A673 (cell line): ENCODE measurements around the gene CPN1.

Experiments
- EZH2 ChIP-seq: fragments of 200-600 bp; sonication (generic); IDR thresholded peaks from 2 replicates; pipeline ENCODE4 v1.6.1; 2017; ENCODE audit warnings: borderline replicate concordance, low read depth, mild to moderate bottlenecking, mixed read lengths, antibody characterized with exemption, low read length; ENCODE audit not compliant: poor library complexity, severe bottlenecking
- TF ChIP-seq, protein P1 (sequence below): fragments of 300-800, 200-600 bp; sonication (generic); conservative IDR thresholded peaks from 2 replicates; pipeline ENCODE4 v1.5.1; 2017; ENCODE audit warnings: low read depth, mild to moderate bottlenecking, antibody characterized with exemption, low read length, moderate library complexity, mixed read lengths

DNA sequence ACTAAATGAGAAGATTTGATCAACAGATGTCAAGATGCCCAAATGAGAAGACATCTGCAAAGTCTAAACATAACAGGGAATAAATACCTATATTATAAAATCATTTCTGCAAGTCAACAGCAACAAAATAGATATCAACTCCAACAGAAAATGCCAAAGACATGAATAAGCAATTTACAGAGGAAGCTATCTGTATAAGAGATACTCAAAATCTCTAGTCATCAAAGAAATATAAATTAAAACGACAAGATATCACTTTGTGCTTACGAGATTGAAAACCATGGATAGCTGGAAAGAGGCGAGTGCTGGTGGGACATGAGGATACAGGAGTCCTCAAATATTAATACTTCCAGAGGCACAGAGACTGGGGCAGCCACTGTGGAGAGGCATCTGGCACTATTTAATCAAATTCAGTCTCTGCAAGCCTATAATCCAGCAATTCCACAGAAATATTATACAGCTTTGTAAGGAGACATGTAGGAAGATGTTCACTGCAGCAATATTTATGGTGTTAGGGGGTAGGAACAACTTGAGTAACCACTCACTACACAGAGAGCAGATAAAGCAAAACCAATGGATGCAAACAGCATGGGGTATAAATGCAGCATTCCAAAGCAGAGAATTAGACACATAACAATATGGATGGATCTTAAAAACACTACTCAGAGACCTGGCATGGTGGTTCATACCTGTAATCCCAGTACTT lies 76.7 kb downstream of the CPN1 start:
- no peak for TF ChIP-seq EZH2
- TF ChIP-seq, protein P1, sequence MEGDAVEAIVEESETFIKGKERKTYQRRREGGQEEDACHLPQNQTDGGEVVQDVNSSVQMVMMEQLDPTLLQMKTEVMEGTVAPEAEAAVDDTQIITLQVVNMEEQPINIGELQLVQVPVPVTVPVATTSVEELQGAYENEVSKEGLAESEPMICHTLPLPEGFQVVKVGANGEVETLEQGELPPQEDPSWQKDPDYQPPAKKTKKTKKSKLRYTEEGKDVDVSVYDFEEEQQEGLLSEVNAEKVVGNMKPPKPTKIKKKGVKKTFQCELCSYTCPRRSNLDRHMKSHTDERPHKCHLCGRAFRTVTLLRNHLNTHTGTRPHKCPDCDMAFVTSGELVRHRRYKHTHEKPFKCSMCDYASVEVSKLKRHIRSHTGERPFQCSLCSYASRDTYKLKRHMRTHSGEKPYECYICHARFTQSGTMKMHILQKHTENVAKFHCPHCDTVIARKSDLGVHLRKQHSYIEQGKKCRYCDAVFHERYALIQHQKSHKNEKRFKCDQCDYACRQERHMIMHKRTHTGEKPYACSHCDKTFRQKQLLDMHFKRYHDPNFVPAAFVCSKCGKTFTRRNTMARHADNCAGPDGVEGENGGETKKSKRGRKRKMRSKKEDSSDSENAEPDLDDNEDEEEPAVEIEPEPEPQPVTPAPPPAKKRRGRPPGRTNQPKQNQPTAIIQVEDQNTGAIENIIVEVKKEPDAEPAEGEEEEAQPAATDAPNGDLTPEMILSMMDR = no peak
